Esophagus muscularis mucosa (tissue), 4 donors: ENCODE results near the gene PNPLA5. TPM values are rescaled to one million over a fixed set of nuclear protein-coding genes. Genes with fewer than 3 reads are reported as not detected.

ENCODE experiments used
- DNase-seq: peaks from one replicate; pipeline ENCODE4 v3.0.0-alpha.2; 2017; ENCODE audit errors: extremely low spot score
- H3K27ac ChIP-seq, 4 donors: fragments of 200-600 bp; sonication (generic); replicated peaks in 1 of 4; 1 replicate in 3 of 4; 2 replicates in 1 of 4; pipeline ENCODE4 v1.5.1; 2016 to 2019; ENCODE audit warnings: mild to moderate bottlenecking in 1 of 4
- H3K27me3 ChIP-seq, 4 donors: fragments of 200-600 bp; sonication (generic); one replicate each; pipeline versions ENCODE4 v1.5.1 to v1.6.0; 2016 to 2019
- H3K36me3 ChIP-seq, 4 donors: fragments of 200-600 bp; sonication (generic); one replicate each; pipeline ENCODE4 v1.5.1; 2016 to 2019
- H3K4me1 ChIP-seq, 4 donors: fragments of 200-600 bp; sonication (generic); one replicate each; pipeline ENCODE4 v1.5.1; 2016 to 2019
- H3K4me3 ChIP-seq, 4 donors: fragments of 200-600 bp; sonication (generic); 1 replicate in 2 of 4; 2 replicates in 2 of 4; pipeline ENCODE4 v1.5.1; 2016 to 2019; ENCODE audit warnings: mild to moderate bottlenecking in 4 of 4, moderate library complexity in 1 of 4
- H3K9me3 ChIP-seq, 4 donors: fragments of 200-600 bp; sonication (generic); 1 replicate in 3 of 4; 2 replicates in 1 of 4; pipeline ENCODE4 v1.5.1; 2016 to 2019
- EP300 ChIP-seq: sonication (generic); formaldehyde crosslinking; IDR thresholded peaks from one replicate; pipeline ENCODE4 v1.6.1; 2017; ENCODE audit warnings: antibody characterized with exemption
- POLR2A ChIP-seq: fragments of 450-650 bp; IDR thresholded peaks from one replicate; pipeline ENCODE4 v1.6.1; 2017; ENCODE audit warnings: antibody characterized with exemption, moderate library complexity, mild to moderate bottlenecking, low read depth
- POLR2AphosphoS5 ChIP-seq, 2 donors: sonication (generic); formaldehyde crosslinking; IDR thresholded peaks; one replicate each; pipeline ENCODE4 v1.6.1; 2017; ENCODE audit warnings: antibody characterized with exemption in 2 of 2
- WGBS: methylation state at CpG from one replicate; pipeline ENCODE4 v1.1.5; 2018; 5-methylcytosine and 5-hydroxymethylcytosine counted together
- intact Hi-C: fragments of 100-400 bp; cut with DNase I; formaldehyde crosslinking; loops from one replicate; pipeline ENCODE4 v1.15.1; 2023
- total RNA-seq, 4 donors: library from RNA; depleted of rRNA; stranded (reverse); fragments of >200 nt; gene quantifications; one replicate each; pipeline versions ENCODE4 v1.1.0 to v1.2.1, GENCODE V29; 2016
- TF ChIP-seq, protein P1 (sequence below), 3 experiments: fragments of 200-600 bp in 2 of 3; fragments of 450-650 bp in 1 of 3; sonication (generic) in 2 of 3; IDR thresholded peaks; one replicate each; pipeline ENCODE4 v1.5.1; 2017 to 2019; ENCODE audit warnings: antibody characterized with exemption in 3 of 3, mild to moderate bottlenecking in 2 of 3, moderate library complexity in 1 of 3

The PNPLA5 gene
- total RNA-seq, 4 donors from 2014 or later, result not detected

- TF ChIP-seq EP300, result no peak
- no peak for TF ChIP-seq POLR2AphosphoS5 (IDR thresholded peaks at IDR 0.05)
- TF ChIP-seq, protein P1, sequence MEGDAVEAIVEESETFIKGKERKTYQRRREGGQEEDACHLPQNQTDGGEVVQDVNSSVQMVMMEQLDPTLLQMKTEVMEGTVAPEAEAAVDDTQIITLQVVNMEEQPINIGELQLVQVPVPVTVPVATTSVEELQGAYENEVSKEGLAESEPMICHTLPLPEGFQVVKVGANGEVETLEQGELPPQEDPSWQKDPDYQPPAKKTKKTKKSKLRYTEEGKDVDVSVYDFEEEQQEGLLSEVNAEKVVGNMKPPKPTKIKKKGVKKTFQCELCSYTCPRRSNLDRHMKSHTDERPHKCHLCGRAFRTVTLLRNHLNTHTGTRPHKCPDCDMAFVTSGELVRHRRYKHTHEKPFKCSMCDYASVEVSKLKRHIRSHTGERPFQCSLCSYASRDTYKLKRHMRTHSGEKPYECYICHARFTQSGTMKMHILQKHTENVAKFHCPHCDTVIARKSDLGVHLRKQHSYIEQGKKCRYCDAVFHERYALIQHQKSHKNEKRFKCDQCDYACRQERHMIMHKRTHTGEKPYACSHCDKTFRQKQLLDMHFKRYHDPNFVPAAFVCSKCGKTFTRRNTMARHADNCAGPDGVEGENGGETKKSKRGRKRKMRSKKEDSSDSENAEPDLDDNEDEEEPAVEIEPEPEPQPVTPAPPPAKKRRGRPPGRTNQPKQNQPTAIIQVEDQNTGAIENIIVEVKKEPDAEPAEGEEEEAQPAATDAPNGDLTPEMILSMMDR (IDR thresholded peaks at IDR 0.05), result no peak
- 74% methylated on average over 13 of the region's 16 CpGs for WGBS
- intact Hi-C loops, result no loop called here
Observed at GRCh38 chr22:43919106-43919973, 27.5 kb upstream of the PNPLA5 start.

DNA sequence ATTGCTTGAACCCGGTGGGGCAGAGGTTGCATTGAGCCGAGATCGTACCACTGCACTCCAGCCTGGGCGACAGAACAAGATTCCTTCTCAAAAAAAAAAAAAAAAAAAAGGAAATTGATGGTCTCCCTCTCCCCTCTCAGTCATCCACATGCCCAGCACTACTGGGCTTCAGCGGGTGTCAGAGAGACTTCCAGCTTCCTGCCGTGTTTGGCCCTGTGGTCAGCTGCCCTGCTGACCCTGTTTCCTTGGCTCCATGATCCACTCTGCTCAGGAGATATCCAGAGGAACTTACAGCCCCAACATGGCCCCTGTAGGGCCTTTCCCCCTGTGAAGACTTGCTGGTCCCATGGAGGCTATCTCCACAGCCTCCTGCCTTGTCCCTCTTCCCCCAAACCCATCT is 25.7 kb upstream of the PNPLA5 start:
- peaks cover 0 to 5% (median 0%) of the 10 kb centered on the region in 4 donors for H3K9me3 ChIP-seq
- no peak overlapping the region for H3K4me3 ChIP-seq
- H3K4me1 ChIP-seq, result no peaks in the 10 kb centered on the region
- TF ChIP-seq POLR2AphosphoS5 (IDR thresholded peaks at IDR 0.05) (no peak), EP300 (no peak)
- DNase-seq, result no peak
- H3K36me3 ChIP-seq, result no peaks in the 10 kb centered on the region
- H3K27ac ChIP-seq, result no peak overlapping the region
- peaks cover 0 to 90% (median 0%) of the 10 kb centered on the region in 4 donors for H3K27me3 ChIP-seq
- intact Hi-C loops, result no loop called here
- WGBS, result 67% methylated on average over 6 of the region's 6 CpGs

More at GRCh38 chr22:43919106-43919973, 27.5 kb upstream of the PNPLA5 start:
- no peak for DNase-seq
- Histone ChIP-seq H3K4me1 (peaks cover 7 to 17% (median 15%) of the 10 kb centered on the region in 4 donors), H3K27ac (no peak overlapping the region), H3K4me3 (no peak overlapping the region), H3K36me3 (no peaks in the 10 kb centered on the region), H3K27me3 (peaks cover 3 to 90% (median 8%) of the 10 kb centered on the region in 4 donors), H3K9me3 (peaks cover 0 to 8% (median 0%) of the 10 kb centered on the region in 4 donors)

- TF ChIP-seq EP300 (no peak), POLR2A (no peak), POLR2AphosphoS5 (IDR thresholded peaks at IDR 0.05) (no peak)
- TF ChIP-seq, protein P1 (IDR thresholded peaks at IDR 0.05), result no peak
- peaks cover 0 to 5% (median 0%) of the 10 kb centered on the region in 4 donors for H3K9me3 ChIP-seq
- no peak overlapping the region for H3K27ac ChIP-seq
- peaks cover 0 to 47% (median 0%) of the 10 kb centered on the region in 4 donors for H3K27me3 ChIP-seq
- 32% methylated on average over 4 of the region's 4 CpGs for WGBS
- intact Hi-C loops, result no loop called here
- DNase-seq, result no peak
- no peaks in the 10 kb centered on the region for H3K36me3 ChIP-seq
- H3K4me3 ChIP-seq, result no peak overlapping the region
- H3K4me1 ChIP-seq, result no peaks in the 10 kb centered on the region
Observed at GRCh38 chr22:43911351-43911750, 19.5 kb upstream of the PNPLA5 start.

GRCh38 chr22:43910178-43910695 is 18.4 kb upstream of the PNPLA5 start:
- Histone ChIP-seq H3K36me3 (no peaks in the 10 kb centered on the region), H3K9me3 (no peaks in the 10 kb centered on the region), H3K4me1 (no peaks in the 10 kb centered on the region), H3K27ac (no peak overlapping the region), H3K27me3 (peaks cover 0 to 44% (median 0%) of the 10 kb centered on the region in 4 donors), H3K4me3 (no peak overlapping the region)
- 58% methylated on average over 6 of the region's 6 CpGs for WGBS
- no peak for DNase-seq
- TF ChIP-seq EP300 (no peak), POLR2AphosphoS5 (IDR thresholded peaks at IDR 0.05) (no peak), POLR2A (no peak)
- TF ChIP-seq, protein P1 (IDR thresholded peaks at IDR 0.05), result no peak
- intact Hi-C loops, result no loop called here

GRCh38 chr22:43909708-43910107 is 17.9 kb upstream of the PNPLA5 start:
- intact Hi-C loops, result no loop called here
- 72% methylated on average over 1 of the region's 1 CpG for WGBS
- Histone ChIP-seq H3K4me3 (no peak overlapping the region), H3K4me1 (no peaks in the 10 kb centered on the region), H3K9me3 (no peaks in the 10 kb centered on the region), H3K36me3 (no peaks in the 10 kb centered on the region), H3K27ac (no peak overlapping the region), H3K27me3 (peaks cover 0 to 44% (median 0%) of the 10 kb centered on the region in 4 donors)
- no peak for DNase-seq
- TF ChIP-seq, protein P1 (IDR thresholded peaks at IDR 0.05), result no peak
- no peak for TF ChIP-seq EP300
